WTC11 (cell line): ENCODE measurements around the gene ORAI1. TPM values are rescaled to one million over a fixed set of nuclear protein-coding genes. Genes with fewer than 3 reads are reported as not detected.

ENCODE experiments used
- ATF1 ChIP-seq: sonication (generic); formaldehyde crosslinking; IDR thresholded peaks from 2 replicates; pipeline ENCODE4 v1.8.1; 2023; ENCODE audit warnings: mild to moderate bottlenecking, moderate library complexity, missing genetic modification reagents
- CDX4 ChIP-seq: fragments of 250-450 bp; sonication (Bioruptor Pico); IDR thresholded peaks from 2 replicates; pipeline ENCODE4 v1.9.0; 2021; ENCODE audit warnings: moderate library complexity, mild to moderate bottlenecking, inconsistent platforms, borderline replicate concordance
- E2F1 ChIP-seq: sonication (generic); formaldehyde crosslinking; IDR thresholded peaks from 2 replicates; pipeline ENCODE4 v1.8.0; 2022; ENCODE audit warnings: mild to moderate bottlenecking, missing genetic modification reagents
- ERG ChIP-seq: fragments of 250-450 bp; sonication (Bioruptor Pico); IDR thresholded peaks from 2 replicates; pipeline ENCODE4 v1.8.0; 2021; ENCODE audit warnings: mild to moderate bottlenecking
- FOXK1 ChIP-seq: sonication (generic); formaldehyde crosslinking; IDR thresholded peaks from 2 replicates; pipeline ENCODE4 v1.8.0; 2022; ENCODE audit warnings: mild to moderate bottlenecking, moderate library complexity, missing genetic modification reagents
- GTF2I ChIP-seq: fragments of 250-450 bp; sonication (Bioruptor Pico); conservative IDR thresholded peaks from 2 replicates; pipeline ENCODE4 v1.4.0; 2021; ENCODE audit warnings: mild to moderate bottlenecking
- HMGA2 ChIP-seq: fragments of 250-450 bp; sonication (Bioruptor Pico); IDR thresholded peaks from 2 replicates; pipeline ENCODE4 v1.4.0; 2021; ENCODE audit warnings: mild to moderate bottlenecking, moderate library complexity
- MAX ChIP-seq: sonication (generic); formaldehyde crosslinking; IDR thresholded peaks from 2 replicates; pipeline ENCODE4 v1.8.0; 2022; ENCODE audit warnings: mild to moderate bottlenecking, missing genetic modification reagents
- MLX ChIP-seq: sonication (generic); formaldehyde crosslinking; IDR thresholded peaks from 2 replicates; pipeline ENCODE4 v1.8.1; 2023; ENCODE audit warnings: mild to moderate bottlenecking, missing genetic modification reagents, moderate library complexity
- MXD4 ChIP-seq: fragments of 250-450 bp; sonication (Bioruptor Pico); IDR thresholded peaks from 2 replicates; pipeline ENCODE4 v1.8.0; 2021; ENCODE audit warnings: mild to moderate bottlenecking, moderate library complexity, borderline replicate concordance
- MYBL2 ChIP-seq: sonication (generic); formaldehyde crosslinking; IDR thresholded peaks from 2 replicates; pipeline ENCODE4 v1.8.1; 2023; ENCODE audit warnings: mild to moderate bottlenecking, moderate library complexity, missing genetic modification reagents
- NFE2L1 ChIP-seq: sonication (generic); formaldehyde crosslinking; IDR thresholded peaks from 2 replicates; pipeline ENCODE4 v1.8.1; 2023; ENCODE audit warnings: missing genetic modification reagents
- NFYB ChIP-seq: sonication (generic); formaldehyde crosslinking; conservative IDR thresholded peaks from 2 replicates; pipeline ENCODE4 v1.8.0; 2022; ENCODE audit warnings: low read depth, missing genetic modification reagents
- NR2C2 ChIP-seq: sonication (generic); formaldehyde crosslinking; IDR thresholded peaks from 2 replicates; pipeline ENCODE4 v1.8.0; 2022; ENCODE audit warnings: mild to moderate bottlenecking, missing genetic modification reagents
- OVOL2 ChIP-seq: fragments of 250-450 bp; sonication (Bioruptor Pico); IDR thresholded peaks from 2 replicates; pipeline ENCODE4 v1.9.0; 2021; ENCODE audit warnings: mild to moderate bottlenecking, borderline replicate concordance
- SP1 ChIP-seq: sonication (generic); formaldehyde crosslinking; conservative IDR thresholded peaks from 2 replicates; pipeline ENCODE4 v1.8.1; 2022; ENCODE audit warnings: missing genetic modification reagents
- TEAD4 ChIP-seq: sonication (generic); formaldehyde crosslinking; IDR thresholded peaks from 2 replicates; pipeline ENCODE4 v1.8.0; 2022; ENCODE audit warnings: mild to moderate bottlenecking, missing genetic modification reagents
- ZBTB43 ChIP-seq: sonication (generic); formaldehyde crosslinking; IDR thresholded peaks from 2 replicates; pipeline ENCODE4 v1.8.1; 2023; ENCODE audit warnings: mild to moderate bottlenecking, missing genetic modification reagents
- ZNF138 ChIP-seq: sonication (generic); formaldehyde crosslinking; conservative IDR thresholded peaks from 2 replicates; pipeline ENCODE4 v1.8.1; 2022; ENCODE audit warnings: mild to moderate bottlenecking, moderate library complexity, missing genetic modification reagents
- ZNF317 ChIP-seq: sonication (generic); formaldehyde crosslinking; IDR thresholded peaks from 2 replicates; pipeline ENCODE4 v1.8.1; 2023; ENCODE audit warnings: low read depth, mild to moderate bottlenecking, moderate library complexity, missing genetic modification reagents, borderline replicate concordance
- ZNF396 ChIP-seq: fragments of 250-450 bp; sonication (Bioruptor Pico); IDR thresholded peaks from 2 replicates; pipeline ENCODE4 v1.8.0; 2021; ENCODE audit warnings: mild to moderate bottlenecking, moderate library complexity, borderline replicate concordance
- ZNF425 ChIP-seq: fragments of 250-450 bp; sonication (Bioruptor Pico); conservative IDR thresholded peaks from 2 replicates; pipeline ENCODE4 v1.9.0; 2021; ENCODE audit warnings: mild to moderate bottlenecking
- ZNF532 ChIP-seq: fragments of 250-450 bp; sonication (Bioruptor Pico); IDR thresholded peaks from 2 replicates; pipeline ENCODE4 v1.9.0; 2021; ENCODE audit warnings: mild to moderate bottlenecking, borderline replicate concordance
- total RNA-seq: library from RNA; stranded (reverse); gene quantifications from 3 replicates; pipeline ENCODE4 v1.2.3, GENCODE V29; 2021

ORAI1 gene
- total RNA-seq, 1 experiment from 2014 or later: 27.7 TPM

GRCh38 chr12:121579981-121580868, 46.1 kb upstream of the ORAI1 start (continued):
- TF ChIP-seq ZNF317 (no peak), ZBTB43 (CRISPR knock-in tag) (0 out of 2 replicates have a peak, but pooled peaks have one; percentile 54), MYBL2 (CRISPR knock-in tag) (peak; percentile 41; the same call in 1 of the 2 replicates), HMGA2 (CRISPR knock-in tag) (no peak), FOXK1 (CRISPR knock-in tag) (peak; percentile 37; the same call in 1 of the 2 replicates), NR2C2 (CRISPR knock-in tag) (no peak), TEAD4 (no peak), MLX (CRISPR knock-in tag) (no peak), NFE2L1 (CRISPR knock-in tag) (peak; percentile 13; the same call in 1 of the 2 replicates), ZNF138 (CRISPR knock-in tag) (no peak), ERG (CRISPR knock-in tag) (no peak), ATF1 (no peak), SP1 (CRISPR knock-in tag) (peak; percentile 45; the same call in 1 of the 2 replicates), CDX4 (CRISPR knock-in tag) (no peak), MAX (CRISPR knock-in tag) (no peak), E2F1 (CRISPR knock-in tag) (no peak), ZNF425 (CRISPR knock-in tag) (no peak), OVOL2 (CRISPR knock-in tag) (no peak), ZNF396 (CRISPR knock-in tag) (no peak), NFYB (CRISPR knock-in tag) (no peak), GTF2I (CRISPR knock-in tag) (no peak), ZNF532 (no peak), MXD4 (CRISPR knock-in tag) (no peak)
